ENCODE measurements around the gene PIP5K1B. TPM values are rescaled to one million over a fixed set of nuclear protein-coding genes. Genes with fewer than 3 reads are reported as not detected.

Gene PIP5K1B
- total RNA-seq, 1 donor from 2014 or later, result 1.3 TPM

- no peak overlapping the region for H3K4me3 ChIP-seq (ENCODE audit: insufficient read depth, low read depth, low read length)
- no peaks in the 10 kb centered on the region for H3K36me3 ChIP-seq (ENCODE audit: insufficient read depth, low read length)
- peaks cover 28% of the 10 kb centered on the region for H3K27me3 ChIP-seq (ENCODE audit: insufficient read depth, low read length)
- TF ChIP-seq CTCF (IDR thresholded peaks at IDR 0.05; ENCODE audit: insufficient read depth, low read depth, low read length) (no peak), EZH2 (IDR thresholded peaks at IDR 0.05; ENCODE audit: insufficient read depth, low read length) (no peak)
- peaks cover 31% of the 10 kb centered on the region for H3K27me3 Mint-ChIP-seq (ENCODE audit: low read depth, unreplicated experiment)
- H3K4me2 ChIP-seq (ENCODE audit: low read length), result no peak overlapping the region
- no peaks in the 10 kb centered on the region for H3K9me3 ChIP-seq (ENCODE audit: insufficient read depth, low read depth, low read length)
- H3K9ac ChIP-seq (ENCODE audit: low read length), result no peak overlapping the region
- H3K4me1 Mint-ChIP-seq (ENCODE audit: low read depth, unreplicated experiment), result no peaks in the 10 kb centered on the region
- no peak for DNase-seq (ENCODE audit: low read depth)
- no peaks in the 10 kb centered on the region for H4K20me1 ChIP-seq (ENCODE audit: insufficient read depth, low read length)
- no peak overlapping the region for H3K27ac Mint-ChIP-seq (ENCODE audit: unreplicated experiment)
- H3K9me3 Mint-ChIP-seq (ENCODE audit: unreplicated experiment), result no peaks in the 10 kb centered on the region
- no peaks in the 10 kb centered on the region for H3K79me2 ChIP-seq (ENCODE audit: insufficient read depth, low read length)
- H3K27ac ChIP-seq (ENCODE audit: low read depth, low read length), result no peak overlapping the region
- no peaks in the 10 kb centered on the region for H3K36me3 Mint-ChIP-seq (ENCODE audit: low read depth, unreplicated experiment)
- no peak for FAIRE-seq
- no peak overlapping the region for H3K4me3 Mint-ChIP-seq (ENCODE audit: unreplicated experiment)
- H2AFZ ChIP-seq (ENCODE audit: low read depth, low read length), result no peak overlapping the region
- peaks cover 2% of the 10 kb centered on the region for H3K4me1 ChIP-seq (ENCODE audit: insufficient read depth, low read length)
Observed at GRCh38 chr9:68709291-68710110, 4.5 kb downstream of the PIP5K1B start.

GRCh38 chr9:68710111-68710471 lies 5.1 kb downstream of the PIP5K1B start:
- Histone ChIP-seq H3K9ac (ENCODE audit: low read length) (no peak overlapping the region), H3K36me3 (ENCODE audit: insufficient read depth, low read length) (no peaks in the 10 kb centered on the region), H3K27ac (ENCODE audit: low read depth, low read length) (no peak overlapping the region), H3K27me3 (ENCODE audit: insufficient read depth, low read length) (peaks cover 24% of the 10 kb centered on the region), H3K79me2 (ENCODE audit: insufficient read depth, low read length) (no peaks in the 10 kb centered on the region), H3K4me2 (ENCODE audit: low read length) (no peak overlapping the region), H3K4me3 (ENCODE audit: insufficient read depth, low read depth, low read length) (no peak overlapping the region), H2AFZ (ENCODE audit: low read depth, low read length) (no peak overlapping the region), H3K9me3 (ENCODE audit: insufficient read depth, low read depth, low read length) (no peaks in the 10 kb centered on the region), H3K4me1 (ENCODE audit: insufficient read depth, low read length) (peaks cover 2% of the 10 kb centered on the region), H4K20me1 (ENCODE audit: insufficient read depth, low read length) (no peaks in the 10 kb centered on the region)
- H3K27ac Mint-ChIP-seq (ENCODE audit: unreplicated experiment), result no peak overlapping the region
- no peak overlapping the region for H3K4me3 Mint-ChIP-seq (ENCODE audit: unreplicated experiment)
- no peaks in the 10 kb centered on the region for H3K36me3 Mint-ChIP-seq (ENCODE audit: low read depth, unreplicated experiment)
- no peak for TF ChIP-seq EZH2 (IDR thresholded peaks at IDR 0.05; ENCODE audit: insufficient read depth, low read length)
- no peak for TF ChIP-seq CTCF (IDR thresholded peaks at IDR 0.05; ENCODE audit: insufficient read depth, low read depth, low read length)
- DNase-seq (ENCODE audit: low read depth) (no peak), FAIRE-seq (no peak)
- H3K27me3 Mint-ChIP-seq (ENCODE audit: low read depth, unreplicated experiment), result peaks cover 34% of the 10 kb centered on the region
- H3K9me3 Mint-ChIP-seq (ENCODE audit: unreplicated experiment), result no peaks in the 10 kb centered on the region
- no peaks in the 10 kb centered on the region for H3K4me1 Mint-ChIP-seq (ENCODE audit: low read depth, unreplicated experiment)

GRCh38 chr9:68711281-68711680 lies 6.2 kb downstream of the PIP5K1B start:
- Histone ChIP-seq H3K36me3 (ENCODE audit: insufficient read depth, low read length) (no peaks in the 10 kb centered on the region), H3K9me3 (ENCODE audit: insufficient read depth, low read depth, low read length) (no peaks in the 10 kb centered on the region), H3K4me2 (ENCODE audit: low read length) (no peak overlapping the region), H3K27me3 (ENCODE audit: insufficient read depth, low read length) (peaks cover 16% of the 10 kb centered on the region), H3K27ac (ENCODE audit: low read depth, low read length) (no peak overlapping the region), H4K20me1 (ENCODE audit: insufficient read depth, low read length) (no peaks in the 10 kb centered on the region), H2AFZ (ENCODE audit: low read depth, low read length) (no peak overlapping the region), H3K4me1 (ENCODE audit: insufficient read depth, low read length) (no peaks in the 10 kb centered on the region), H3K9ac (ENCODE audit: low read length) (no peak overlapping the region), H3K4me3 (ENCODE audit: insufficient read depth, low read depth, low read length) (no peak overlapping the region), H3K79me2 (ENCODE audit: insufficient read depth, low read length) (no peaks in the 10 kb centered on the region)
- Mint-ChIP-seq H3K4me1 (ENCODE audit: low read depth, unreplicated experiment) (no peaks in the 10 kb centered on the region), H3K27me3 (ENCODE audit: low read depth, unreplicated experiment) (peaks cover 31% of the 10 kb centered on the region), H3K36me3 (ENCODE audit: low read depth, unreplicated experiment) (no peaks in the 10 kb centered on the region), H3K4me3 (ENCODE audit: unreplicated experiment) (no peak overlapping the region), H3K27ac (ENCODE audit: unreplicated experiment) (no peak overlapping the region), H3K9me3 (ENCODE audit: unreplicated experiment) (no peaks in the 10 kb centered on the region)
- DNase-seq (ENCODE audit: low read depth), result no peak
- no peak for FAIRE-seq
- no peak for TF ChIP-seq CTCF (IDR thresholded peaks at IDR 0.05; ENCODE audit: insufficient read depth, low read depth, low read length)

Data from astrocyte (in vitro differentiated cells and primary cell).